ENCODE results near the gene RNF113B.

The RNF113B gene

DNA sequence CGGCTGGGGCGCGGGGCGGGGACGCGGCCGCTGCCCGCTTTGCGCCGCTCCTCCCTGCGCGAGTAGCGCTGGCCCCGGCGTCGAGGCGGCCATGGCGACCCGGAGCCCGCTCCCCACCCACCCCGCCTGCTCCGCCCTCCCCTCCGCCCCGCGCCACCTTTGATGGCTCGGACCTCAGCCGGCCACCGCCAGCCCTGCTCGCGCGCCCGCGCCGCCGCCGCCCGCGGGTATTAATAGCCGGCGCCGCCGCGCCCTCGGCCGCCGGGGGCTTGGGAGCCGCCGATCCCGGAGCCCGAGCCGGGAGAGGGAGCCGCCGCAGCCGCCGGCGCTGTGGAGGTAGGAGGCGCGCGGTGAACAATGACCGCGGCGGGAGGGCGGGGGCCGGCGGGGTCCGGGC is 33.9 kb downstream of the RNF113B start:
- H3K27me3 Mint-ChIP-seq: peaks cover 46% of the 10 kb centered on the region
- H3K9me3 Mint-ChIP-seq: no peaks in the 10 kb centered on the region
- no peaks in the 10 kb centered on the region for H3K36me3 Mint-ChIP-seq
- H3K4me3 Mint-ChIP-seq: no peak overlapping the region
- H3K27ac Mint-ChIP-seq: no peak overlapping the region
- H3K4me1 Mint-ChIP-seq: peaks cover 12% of the 10 kb centered on the region

DNA sequence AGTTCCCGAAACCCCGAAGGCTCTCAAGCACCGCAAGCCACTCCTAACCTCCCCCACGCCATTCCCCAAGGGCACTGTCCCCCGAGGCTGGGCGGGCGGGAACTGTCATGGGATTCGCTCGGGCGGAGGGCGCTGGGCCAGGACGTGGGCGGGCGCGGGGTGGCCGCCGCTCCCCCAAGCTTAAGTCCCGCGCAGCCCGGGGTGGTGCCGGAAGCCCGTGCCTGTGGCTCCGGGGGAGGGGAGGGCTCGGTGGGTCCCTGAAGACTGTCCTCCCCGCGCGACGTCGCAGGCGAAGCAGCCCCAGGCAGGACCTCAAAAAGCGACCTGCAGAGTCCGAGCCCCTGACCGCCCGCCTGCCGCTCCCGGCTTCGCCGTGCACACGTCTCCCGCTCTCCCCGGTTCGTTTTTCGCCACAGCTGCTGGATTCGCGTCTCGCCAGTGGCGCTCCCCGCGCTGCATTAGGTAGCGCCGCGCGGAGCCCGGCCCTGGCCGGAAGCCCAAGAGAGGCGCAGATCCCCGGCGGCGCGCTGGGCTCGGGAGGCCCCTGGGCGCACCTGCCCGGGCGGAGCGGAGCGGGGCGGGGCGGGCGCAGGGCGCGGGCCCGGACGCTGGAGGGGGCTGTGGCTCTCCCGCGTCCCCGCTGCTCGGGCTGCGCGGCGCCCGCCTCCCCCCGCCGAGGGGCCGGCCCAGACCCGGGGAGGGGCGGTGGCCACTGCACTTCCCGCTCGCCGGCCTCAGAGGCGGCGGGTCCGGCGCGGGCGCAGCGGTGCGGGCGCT is 34.5 kb downstream of the RNF113B start, which contains the start of gene FARP1:
TSS of gene FARP1 (plus strand) at position 715 of the 777 bp plus-strand sequence. CDS start 70,149 bp downstream, outside the sequence.
- Mint-ChIP-seq H3K36me3 (no peaks in the 10 kb centered on the region), H3K9me3 (no peaks in the 10 kb centered on the region), H3K27ac (peak within 1 kb of the TSS; percentile 51), H3K4me1 (peaks cover 12% of the 10 kb centered on the region), H3K4me3 (peak within 1 kb of the TSS; percentile 76), H3K27me3 (peaks cover 45% of the 10 kb centered on the region)

GRCh38 chr13:98141509-98142379 is 35.3 kb downstream of the RNF113B start:
- no peak overlapping the region for H3K27ac Mint-ChIP-seq
- peaks cover 12% of the 10 kb centered on the region for H3K4me1 Mint-ChIP-seq
- no peaks in the 10 kb centered on the region for H3K9me3 Mint-ChIP-seq
- H3K36me3 Mint-ChIP-seq: no peaks in the 10 kb centered on the region
- H3K4me3 Mint-ChIP-seq: peak overlapping the region; percentile 44
- peaks cover 45% of the 10 kb centered on the region for H3K27me3 Mint-ChIP-seq

- H3K9me3 Mint-ChIP-seq: no peaks in the 10 kb centered on the region
- H3K36me3 Mint-ChIP-seq: no peaks in the 10 kb centered on the region
- peaks cover 44% of the 10 kb centered on the region for H3K27me3 Mint-ChIP-seq
- H3K4me1 Mint-ChIP-seq: peaks cover 12% of the 10 kb centered on the region
- H3K27ac Mint-ChIP-seq: no peak overlapping the region
- no peak overlapping the region for H3K4me3 Mint-ChIP-seq
Measured at GRCh38 chr13:98141091-98141490, 36.0 kb downstream of the RNF113B start.

DNA sequence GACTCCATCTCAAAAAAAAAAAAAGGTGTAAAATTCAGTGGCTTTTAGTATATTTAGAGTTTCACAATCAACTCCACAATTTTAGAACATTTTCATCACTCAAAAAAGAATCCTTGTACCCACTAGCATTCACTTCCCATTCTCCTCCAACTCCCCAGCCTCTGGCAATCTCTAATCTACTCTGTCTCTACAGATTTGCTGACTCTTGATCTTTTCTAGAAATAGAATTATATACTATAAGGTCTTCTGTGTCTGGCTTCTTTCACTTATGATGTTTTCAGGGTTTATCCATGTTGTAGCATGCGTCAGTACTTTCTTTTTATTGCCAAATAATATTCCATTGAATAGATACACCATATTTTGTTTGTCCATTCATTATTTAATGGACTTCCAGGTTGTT is 42.2 kb downstream of the RNF113B start:
- H3K4me1 Mint-ChIP-seq: no peaks in the 10 kb centered on the region
- no peak overlapping the region for H3K27ac Mint-ChIP-seq
- H3K36me3 Mint-ChIP-seq: no peaks in the 10 kb centered on the region
- peaks cover 33% of the 10 kb centered on the region for H3K27me3 Mint-ChIP-seq
- H3K4me3 Mint-ChIP-seq: no peak overlapping the region
- H3K9me3 Mint-ChIP-seq: no peaks in the 10 kb centered on the region

GRCh38 chr13:98133946-98134345 is 43.1 kb downstream of the RNF113B start:
- Mint-ChIP-seq H3K27ac (no peak overlapping the region), H3K4me1 (no peaks in the 10 kb centered on the region), H3K36me3 (no peaks in the 10 kb centered on the region), H3K4me3 (no peak overlapping the region), H3K27me3 (peaks cover 26% of the 10 kb centered on the region), H3K9me3 (no peaks in the 10 kb centered on the region)

GRCh38 chr13:98129059-98129746 is 47.9 kb downstream of the RNF113B start:
- Mint-ChIP-seq H3K27me3 (peaks cover 14% of the 10 kb centered on the region), H3K4me1 (no peaks in the 10 kb centered on the region), H3K4me3 (no peak overlapping the region), H3K27ac (no peak overlapping the region), H3K9me3 (peaks cover 4% of the 10 kb centered on the region), H3K36me3 (no peaks in the 10 kb centered on the region)

Data from activated naive CD4-positive, alpha-beta T cell treated with anti-CD3 and anti-CD28 coated beads, Interleukin-2, amount 50 U/mL, for 24 hours (primary cell).